ENCODE results near the gene MYT1. TPM values are rescaled to one million over a fixed set of nuclear protein-coding genes. Genes with fewer than 3 reads are reported as not detected.

The MYT1 gene
- total RNA-seq, 1 experiment from 2014 or later = not detected

DNA sequence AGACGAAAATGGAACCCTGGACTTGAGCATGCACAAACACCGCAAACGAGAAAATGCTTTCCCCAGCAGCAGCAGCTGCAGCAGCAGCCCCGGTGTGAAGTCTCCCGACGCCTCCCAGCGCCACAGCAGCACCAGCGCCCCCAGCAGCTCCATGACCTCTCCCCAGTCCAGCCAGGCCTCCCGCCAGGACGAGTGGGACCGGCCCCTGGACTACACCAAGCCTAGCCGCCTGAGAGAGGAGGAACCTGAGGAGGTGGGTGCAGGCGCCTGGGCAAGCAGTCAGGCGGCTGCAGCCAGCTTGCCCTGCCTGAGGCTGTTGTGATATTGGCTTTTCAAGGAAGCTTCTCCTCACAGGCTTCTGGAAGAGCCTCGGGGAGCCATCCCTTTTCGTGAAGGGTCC, 55.5 kb downstream of the MYT1 start:
- Mint-ChIP-seq H3K4me3 (ENCODE audit: unreplicated experiment) (no peak overlapping the region), H3K9me3 (ENCODE audit: unreplicated experiment) (no peaks in the 10 kb centered on the region), H3K36me3 (ENCODE audit: insufficient read depth, unreplicated experiment) (no peaks in the 10 kb centered on the region), H3K4me1 (ENCODE audit: insufficient read depth, unreplicated experiment) (peaks cover 6% of the 10 kb centered on the region), H3K27ac (ENCODE audit: low read depth, unreplicated experiment) (no peak overlapping the region), H3K27me3 (ENCODE audit: insufficient read depth, unreplicated experiment) (peaks cover 31% of the 10 kb centered on the region)
- ChIA-PET POLR2A (interaction anchor here (1.1 kb wide), 1 partner anchor 35 kb away, joined by 3 read pairs; the partner anchor contains the start of gene PCMTD2), CTCF (no interaction called here)
- TF ChIP-seq, protein P1, sequence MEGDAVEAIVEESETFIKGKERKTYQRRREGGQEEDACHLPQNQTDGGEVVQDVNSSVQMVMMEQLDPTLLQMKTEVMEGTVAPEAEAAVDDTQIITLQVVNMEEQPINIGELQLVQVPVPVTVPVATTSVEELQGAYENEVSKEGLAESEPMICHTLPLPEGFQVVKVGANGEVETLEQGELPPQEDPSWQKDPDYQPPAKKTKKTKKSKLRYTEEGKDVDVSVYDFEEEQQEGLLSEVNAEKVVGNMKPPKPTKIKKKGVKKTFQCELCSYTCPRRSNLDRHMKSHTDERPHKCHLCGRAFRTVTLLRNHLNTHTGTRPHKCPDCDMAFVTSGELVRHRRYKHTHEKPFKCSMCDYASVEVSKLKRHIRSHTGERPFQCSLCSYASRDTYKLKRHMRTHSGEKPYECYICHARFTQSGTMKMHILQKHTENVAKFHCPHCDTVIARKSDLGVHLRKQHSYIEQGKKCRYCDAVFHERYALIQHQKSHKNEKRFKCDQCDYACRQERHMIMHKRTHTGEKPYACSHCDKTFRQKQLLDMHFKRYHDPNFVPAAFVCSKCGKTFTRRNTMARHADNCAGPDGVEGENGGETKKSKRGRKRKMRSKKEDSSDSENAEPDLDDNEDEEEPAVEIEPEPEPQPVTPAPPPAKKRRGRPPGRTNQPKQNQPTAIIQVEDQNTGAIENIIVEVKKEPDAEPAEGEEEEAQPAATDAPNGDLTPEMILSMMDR (IDR thresholded peaks at IDR 0.05; ENCODE audit: unreplicated experiment) = no peak
- intact Hi-C loops (cut with micrococcal nuclease) = no loop called here
- no TSS peak for BruUV-seq (replicated peaks)
- DNase-seq (ENCODE audit: unreplicated experiment) = no peak

GRCh38 chr20:64220420-64220819, 56.2 kb downstream of the MYT1 start:
- intact Hi-C loops (cut with micrococcal nuclease) = no loop called here
- Mint-ChIP-seq H3K4me3 (ENCODE audit: unreplicated experiment) (no peak overlapping the region), H3K36me3 (ENCODE audit: insufficient read depth, unreplicated experiment) (no peaks in the 10 kb centered on the region), H3K27ac (ENCODE audit: low read depth, unreplicated experiment) (no peak overlapping the region), H3K4me1 (ENCODE audit: insufficient read depth, unreplicated experiment) (peaks cover 6% of the 10 kb centered on the region), H3K9me3 (ENCODE audit: unreplicated experiment) (no peaks in the 10 kb centered on the region), H3K27me3 (ENCODE audit: insufficient read depth, unreplicated experiment) (peaks cover 24% of the 10 kb centered on the region)
- CTCF ChIA-PET = interaction anchor here (1.0 to 1.1 kb wide), 2 partner anchors 64 to 101 kb away, joined by 3 to 4 read pairs; no protein-coding TSS in a partner anchor
- no peak for DNase-seq (ENCODE audit: unreplicated experiment)
- TF ChIP-seq, protein P1 (IDR thresholded peaks at IDR 0.05; ENCODE audit: unreplicated experiment) = no peak
- BruUV-seq (replicated peaks) = no TSS peak
- POLR2A ChIA-PET = interaction anchor here (1.1 kb wide), 1 partner anchor 35 kb away, joined by 3 read pairs; the partner anchor contains the start of gene PCMTD2

DNA sequence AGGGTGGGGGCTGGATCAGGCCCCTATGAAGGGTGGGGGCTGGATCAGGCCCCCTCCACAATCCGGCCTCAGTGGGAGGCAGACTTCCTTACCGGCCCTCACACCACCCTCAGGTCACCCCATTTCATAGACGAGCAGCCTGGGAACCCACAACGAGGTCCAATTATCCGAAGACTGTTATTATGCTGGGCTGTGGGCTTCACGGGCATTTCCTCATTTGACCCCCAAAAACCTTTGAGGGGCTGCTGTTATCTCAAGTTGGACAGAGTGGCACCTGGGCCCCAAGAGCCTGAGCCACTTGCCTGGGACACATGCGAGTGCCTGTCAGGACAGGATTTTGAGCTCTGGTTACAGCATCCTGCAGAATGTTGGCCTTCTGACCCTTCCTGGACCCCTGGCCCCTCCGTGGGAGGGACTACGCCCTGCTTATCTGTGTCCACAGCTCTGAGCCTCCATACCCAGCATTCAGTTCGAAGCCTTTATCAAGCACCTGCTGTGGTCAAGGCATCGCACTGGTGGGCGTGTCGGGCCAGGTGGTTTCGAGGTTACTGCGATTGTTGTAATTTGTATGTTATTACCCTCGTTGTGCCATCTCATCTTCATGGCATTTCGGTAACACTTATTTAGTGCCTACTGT, 56.8 kb downstream of the MYT1 start:
- intact Hi-C loops (cut with micrococcal nuclease) = no loop called here
- TF ChIP-seq, protein P1 (IDR thresholded peaks at IDR 0.05; ENCODE audit: unreplicated experiment) = no peak
- Mint-ChIP-seq H3K27me3 (ENCODE audit: insufficient read depth, unreplicated experiment) (peaks cover 20% of the 10 kb centered on the region), H3K27ac (ENCODE audit: low read depth, unreplicated experiment) (no peak overlapping the region), H3K4me3 (ENCODE audit: unreplicated experiment) (no peak overlapping the region), H3K4me1 (ENCODE audit: insufficient read depth, unreplicated experiment) (peaks cover 6% of the 10 kb centered on the region), H3K9me3 (ENCODE audit: unreplicated experiment) (no peaks in the 10 kb centered on the region), H3K36me3 (ENCODE audit: insufficient read depth, unreplicated experiment) (no peaks in the 10 kb centered on the region)
- BruUV-seq (replicated peaks) = no TSS peak
- CTCF ChIA-PET = interaction anchor here (1.0 to 1.1 kb wide), 2 partner anchors 63 to 101 kb away, joined by 3 to 4 read pairs; no protein-coding TSS in a partner anchor
- no peak for DNase-seq (ENCODE audit: unreplicated experiment)
- POLR2A ChIA-PET = interaction anchor here (1.8 kb wide), 1 partner anchor 35 kb away, joined by 25 read pairs; the partner anchor contains the start of gene PCMTD2

GRCh38 chr20:64222291-64222735, 58.1 kb downstream of the MYT1 start:
- intact Hi-C loops (cut with micrococcal nuclease) = no loop called here
- DNase-seq (ENCODE audit: unreplicated experiment) = peak; percentile 13
- no peaks in the 10 kb centered on the region for H3K9me3 Mint-ChIP-seq (ENCODE audit: unreplicated experiment)
- H3K4me1 Mint-ChIP-seq (ENCODE audit: insufficient read depth, unreplicated experiment) = peaks cover 6% of the 10 kb centered on the region
- H3K27me3 Mint-ChIP-seq (ENCODE audit: insufficient read depth, unreplicated experiment) = peaks cover 20% of the 10 kb centered on the region
- no peak overlapping the region for H3K4me3 Mint-ChIP-seq (ENCODE audit: unreplicated experiment)
- H3K36me3 Mint-ChIP-seq (ENCODE audit: insufficient read depth, unreplicated experiment) = no peaks in the 10 kb centered on the region
- TF ChIP-seq, protein P1 (IDR thresholded peaks at IDR 0.05; ENCODE audit: unreplicated experiment) = no peak
- ChIA-PET CTCF (interaction anchor here (0.6 to 0.9 kb wide), 4 partner anchors 12 to 519 kb away, joined by 3 to 5 read pairs (median 3); partner anchors contain the start of gene PCMTD2), POLR2A (interaction anchor here (0.6 to 1.8 kb wide), 5 partner anchors 28 to 142 kb away, joined by 3 to 25 read pairs (median 4); partner anchors contain the start of gene PCMTD2)
- H3K27ac Mint-ChIP-seq (ENCODE audit: low read depth, unreplicated experiment) = no peak overlapping the region
- no TSS peak for BruUV-seq (replicated peaks)

All from MCF 10A (cell line).